RWPE1 (cell line): ENCODE data around the gene MAP4K3.

Experiments
- CTCF ChIA-PET: fragments of 350-600 bp; sonication (Branson Sonifier 250); formaldehyde crosslinking; extraction: SDS; loops from one replicate; lab custom pipeline; 2021; lab: Yijun Ruan, JAX
- POLR2A ChIA-PET: fragments of 400-600 bp; formaldehyde crosslinking; extraction: SDS; loops from one replicate; lab custom pipeline; 2020; ENCODE audit warnings: antibody characterized with exemption; ENCODE audit not compliant: low non-redundant PET; lab: Yijun Ruan, JAX
- DNase-seq: peaks from one replicate; pipeline ENCODE4 v3.0.0; 2012; ENCODE audit warnings: low spot score
- H3K27ac ChIP-seq: fragments of 450-650 bp; 2 replicates; pipeline ENCODE4 v1.5.1; 2017
- CTCF ChIP-seq: fragments of 450-650 bp; conservative IDR thresholded peaks from 2 replicates; pipeline ENCODE4 v1.5.1; 2017; ENCODE audit warnings: low read depth, mild to moderate bottlenecking

The MAP4K3 gene

GRCh38 chr2:39468579-39469451 lies 31.7 kb upstream of the MAP4K3 start:
- CTCF ChIA-PET = interaction anchor here (0.6 kb wide), 2 partner anchors 27 to 322 kb away, joined by 3 read pairs; no protein-coding TSS in a partner anchor
- TF ChIP-seq CTCF = no peak
- POLR2A ChIA-PET = interaction anchor here (0.6 kb wide), 1 partner anchor 11 kb away, joined by 4 read pairs; no protein-coding TSS in a partner anchor
- DNase-seq = no peak
- no peak overlapping the region for H3K27ac ChIP-seq

- TF ChIP-seq CTCF = no peak
- no peak for DNase-seq
- POLR2A ChIA-PET = no interaction called here
- CTCF ChIA-PET = no interaction called here
- no peak overlapping the region for H3K27ac ChIP-seq
These were observed 29.2 kb upstream of the MAP4K3 start for GRCh38 chr2:39466311-39466710.

GRCh38 chr2:39464864-39465263 lies 27.8 kb upstream of the MAP4K3 start:
- H3K27ac ChIP-seq = no peak overlapping the region
- TF ChIP-seq CTCF = no peak
- CTCF ChIA-PET = no interaction called here
- no peak for DNase-seq
- POLR2A ChIA-PET = no interaction called here

GRCh38 chr2:39455826-39456225 lies 18.7 kb upstream of the MAP4K3 start:
- CTCF ChIA-PET = interaction anchor here (0.7 kb wide), 1 partner anchor 36 kb away, joined by 3 read pairs; no protein-coding TSS in a partner anchor
- TF ChIP-seq CTCF = no peak
- no peak overlapping the region for H3K27ac ChIP-seq
- POLR2A ChIA-PET = no interaction called here
- DNase-seq = no peak

- DNase-seq = no peak
- TF ChIP-seq CTCF = no peak
- ChIA-PET CTCF (interaction anchor here (0.7 kb wide), 1 partner anchor 342 kb away, joined by 4 read pairs; no protein-coding TSS in a partner anchor), POLR2A (no interaction called here)
- H3K27ac ChIP-seq = no peak overlapping the region
These were observed 15.3 kb upstream of the MAP4K3 start for GRCh38 chr2:39452396-39452795.

- no peak overlapping the region for H3K27ac ChIP-seq
- TF ChIP-seq CTCF = no peak
- ChIA-PET CTCF (interaction anchor here (0.7 kb wide), 1 partner anchor 343 kb away, joined by 4 read pairs; no protein-coding TSS in a partner anchor), POLR2A (no interaction called here)
- no peak for DNase-seq
These were observed 14.9 kb upstream of the MAP4K3 start for GRCh38 chr2:39451954-39452353.
